Ishikawa (cell line): ENCODE results near the gene TRPV4.

Experiments used
- CREB1 ChIP-seq: IDR thresholded peaks from 2 replicates; pipeline ENCODE4 v1.6.1; 2012; ENCODE audit warnings: low read depth
- EGR1 ChIP-seq: IDR thresholded peaks from 2 replicates; pipeline ENCODE4 v1.6.1; 2012
- EP300 ChIP-seq: IDR thresholded peaks from 2 replicates; pipeline ENCODE4 v1.6.1; 2012; ENCODE audit warnings: borderline replicate concordance
- FOXM1 ChIP-seq: IDR thresholded peaks from 2 replicates; pipeline ENCODE4 v1.6.1; 2012; ENCODE audit warnings: low read depth, borderline replicate concordance
- MAX ChIP-seq: IDR thresholded peaks from 2 replicates; pipeline ENCODE4 v1.6.1; 2012
- NFIC ChIP-seq: IDR thresholded peaks from 2 replicates; pipeline ENCODE4 v1.6.1; 2012
- RAD21 ChIP-seq: IDR thresholded peaks from 2 replicates; pipeline ENCODE4 v1.6.1; 2012; ENCODE audit warnings: low read depth
- REST ChIP-seq: IDR thresholded peaks from 2 replicates; pipeline ENCODE4 v1.6.1; 2012; ENCODE audit warnings: low read depth, mild to moderate bottlenecking
- TAF1 ChIP-seq: IDR thresholded peaks from 2 replicates; pipeline ENCODE4 v1.6.1; 2012; ENCODE audit warnings: low read depth, mild to moderate bottlenecking
- TEAD4 ChIP-seq: IDR thresholded peaks from 2 replicates; pipeline ENCODE4 v1.6.1; 2012
- USF1 ChIP-seq: IDR thresholded peaks from 2 replicates; pipeline ENCODE4 v1.6.1; 2012
- YY1 ChIP-seq: IDR thresholded peaks from 2 replicates; pipeline ENCODE4 v1.6.1; 2012; ENCODE audit warnings: low read depth

GRCh38 chr12:109763201-109763841 lies 69.9 kb downstream of the TRPV4 start:
- no peak for TF ChIP-seq YY1
- no peak for TF ChIP-seq NFIC
- no peak for TF ChIP-seq FOXM1
- no peak for TF ChIP-seq TAF1
- TF ChIP-seq MAX: no peak
- no peak for TF ChIP-seq EGR1
- TF ChIP-seq REST: no peak
- TF ChIP-seq TEAD4: no peak
- TF ChIP-seq EP300: no peak
- TF ChIP-seq USF1: no peak
- TF ChIP-seq CREB1: no peak
- TF ChIP-seq RAD21: no peak
